Ascending aorta (tissue), 2 donors: ENCODE results near the gene EIF2S1. TPM values are rescaled to one million over a fixed set of nuclear protein-coding genes. Genes with fewer than 3 reads are reported as not detected.

ENCODE experiments used
- DNase-seq, 2 donors: peaks; one replicate each; pipeline ENCODE4 v3.0.0-alpha.2; 2019; ENCODE audit warnings: low spot score in 2 of 2
- H3K27ac ChIP-seq, 2 donors: fragments of 200-600 bp; sonication (generic); one replicate each; pipeline ENCODE4 v1.5.1; 2016 to 2017; ENCODE audit warnings: mild to moderate bottlenecking in 1 of 2
- H3K27me3 ChIP-seq: fragments of 200-600 bp; sonication (generic); one replicate; pipeline ENCODE4 v1.5.1; 2017
- H3K36me3 ChIP-seq, 2 donors: fragments of 200-600 bp; sonication (generic); one replicate each; pipeline ENCODE4 v1.5.1; 2016
- H3K4me1 ChIP-seq, 2 donors: fragments of 200-600 bp; sonication (generic); one replicate each; pipeline ENCODE4 v1.5.1; 2016 to 2017; ENCODE audit warnings: mild to moderate bottlenecking in 1 of 2
- H3K4me3 ChIP-seq, 2 donors: fragments of 200-600 bp; sonication (generic); one replicate each; pipeline ENCODE4 v1.5.1; 2016 to 2017; ENCODE audit warnings: mild to moderate bottlenecking in 1 of 2
- H3K9me3 ChIP-seq, 2 donors: fragments of 200-600 bp; sonication (generic); one replicate each; pipeline ENCODE4 v1.5.1; 2016
- CTCF ChIP-seq, 3 experiments: fragments of 200-600 bp in 2 of 3; fragments of 450-650 bp in 1 of 3; sonication (generic) in 2 of 3; IDR thresholded peaks; one replicate each; pipeline ENCODE4 v1.5.1; 2016 to 2019; ENCODE audit warnings: antibody characterized with exemption in 3 of 3, mild to moderate bottlenecking in 1 of 3, moderate library complexity in 1 of 3
- intact Hi-C: fragments of 100-400 bp; cut with DNase I; formaldehyde crosslinking; loops from one replicate; pipeline ENCODE4 v1.15.1; 2023
- total RNA-seq: library from RNA; depleted of rRNA; stranded (reverse); fragments of >200 nt; gene quantifications from one replicate; pipeline ENCODE4 v1.1.0, GENCODE V29; 2016

Gene EIF2S1
- total RNA-seq, 1 donor from 2014 or later = 55.1 TPM

- no peak overlapping the region for H3K27ac ChIP-seq
- DNase-seq = no peak
- no peaks in the 10 kb centered on the region for H3K9me3 ChIP-seq
- H3K36me3 ChIP-seq = peaks cover 2 to 14% of the 10 kb centered on the region in 2 donors
- TF ChIP-seq CTCF (IDR thresholded peaks at IDR 0.05) = no peak
- intact Hi-C loops = no loop called here
- no peak overlapping the region for H3K4me3 ChIP-seq
- H3K4me1 ChIP-seq = no peaks in the 10 kb centered on the region
- H3K27me3 ChIP-seq = no peaks in the 10 kb centered on the region
Observed at GRCh38 chr14:67389811-67390534, 29.8 kb downstream of the EIF2S1 start.

- Histone ChIP-seq H3K27me3 (no peaks in the 10 kb centered on the region), H3K36me3 (peaks cover 0 to 4% of the 10 kb centered on the region in 2 donors), H3K27ac (no peak overlapping the region), H3K4me3 (no peak overlapping the region), H3K4me1 (no peaks in the 10 kb centered on the region), H3K9me3 (no peaks in the 10 kb centered on the region)
- intact Hi-C loops = no loop called here
- no peak for TF ChIP-seq CTCF (IDR thresholded peaks at IDR 0.05)
- no peak for DNase-seq
Observed at GRCh38 chr14:67391268-67391667, 31.1 kb downstream of the EIF2S1 start.

- intact Hi-C loops = no loop called here
- DNase-seq = no peak
- Histone ChIP-seq H3K27ac (no peak overlapping the region), H3K4me1 (no peaks in the 10 kb centered on the region), H3K4me3 (no peak overlapping the region), H3K36me3 (peaks cover 0 to under 1% of the 10 kb centered on the region in 2 donors), H3K27me3 (no peaks in the 10 kb centered on the region), H3K9me3 (no peaks in the 10 kb centered on the region)
- no peak for TF ChIP-seq CTCF (IDR thresholded peaks at IDR 0.05)
Observed at GRCh38 chr14:67392123-67392522, 32.0 kb downstream of the EIF2S1 start.

GRCh38 chr14:67392800-67393199 lies 32.7 kb downstream of the EIF2S1 start:
- Histone ChIP-seq H3K36me3 (no peaks in the 10 kb centered on the region), H3K27ac (no peak overlapping the region), H3K9me3 (no peaks in the 10 kb centered on the region), H3K4me1 (no peaks in the 10 kb centered on the region), H3K27me3 (no peaks in the 10 kb centered on the region), H3K4me3 (no peak overlapping the region)
- DNase-seq = no peak
- no peak for TF ChIP-seq CTCF (IDR thresholded peaks at IDR 0.05)
- intact Hi-C loops = no loop called here

GRCh38 chr14:67393689-67394088 lies 33.6 kb downstream of the EIF2S1 start:
- H3K4me1 ChIP-seq = no peaks in the 10 kb centered on the region
- H3K4me3 ChIP-seq = no peak overlapping the region
- H3K36me3 ChIP-seq = no peaks in the 10 kb centered on the region
- H3K9me3 ChIP-seq = no peaks in the 10 kb centered on the region
- H3K27me3 ChIP-seq = no peaks in the 10 kb centered on the region
- no peak overlapping the region for H3K27ac ChIP-seq
- intact Hi-C loops = no loop called here
- no peak for TF ChIP-seq CTCF (IDR thresholded peaks at IDR 0.05)
- DNase-seq = no peak
